Mesothelial cell of epicardium (in vitro differentiated cells): Measurements from ENCODE around the gene SC5D. TPM values are rescaled to one million over a fixed set of nuclear protein-coding genes. Genes with fewer than 3 reads are reported as not detected.

ENCODE experiments used
- DNase-seq, 2 experiments: peaks; one replicate each; pipeline ENCODE4 v3.0.0; 2021; ENCODE audit warnings: low spot score in 2 of 2; ENCODE audit not compliant: unreplicated experiment in 2 of 2
- H3K27ac Mint-ChIP-seq: 2 replicates; pipeline ENCODE4 v1.8.0; 2021; ENCODE audit warnings: mixed read lengths
- H3K27me3 Mint-ChIP-seq: 2 replicates; pipeline ENCODE4 v1.8.0; 2021; ENCODE audit warnings: low read depth, mixed read lengths
- H3K36me3 Mint-ChIP-seq: 2 replicates; pipeline ENCODE4 v1.8.0; 2021; ENCODE audit warnings: mixed read lengths
- H3K4me1 Mint-ChIP-seq: 2 replicates; pipeline ENCODE4 v1.8.0; 2021; ENCODE audit warnings: mixed read lengths
- H3K4me3 Mint-ChIP-seq: 2 replicates; pipeline ENCODE4 v1.8.0; 2021; ENCODE audit warnings: mild to moderate bottlenecking, moderate library complexity, mixed read lengths
- H3K9me3 Mint-ChIP-seq: 2 replicates; pipeline ENCODE4 v1.8.0; 2021; ENCODE audit warnings: mixed read lengths
- total RNA-seq: library from RNA; stranded (reverse); gene quantifications from 3 replicates; pipeline ENCODE4 v1.2.1, GENCODE V29; 2021
- TF ChIP-seq, protein P1 (sequence below): fragments of 200-600 bp; sonication (generic); IDR thresholded peaks from one replicate; pipeline ENCODE4 v1.5.0; 2021; ENCODE audit warnings: antibody characterized with exemption; ENCODE audit not compliant: unreplicated experiment

The SC5D gene
- total RNA-seq, 1 donor from 2014 or later, result 54.1 TPM

DNA sequence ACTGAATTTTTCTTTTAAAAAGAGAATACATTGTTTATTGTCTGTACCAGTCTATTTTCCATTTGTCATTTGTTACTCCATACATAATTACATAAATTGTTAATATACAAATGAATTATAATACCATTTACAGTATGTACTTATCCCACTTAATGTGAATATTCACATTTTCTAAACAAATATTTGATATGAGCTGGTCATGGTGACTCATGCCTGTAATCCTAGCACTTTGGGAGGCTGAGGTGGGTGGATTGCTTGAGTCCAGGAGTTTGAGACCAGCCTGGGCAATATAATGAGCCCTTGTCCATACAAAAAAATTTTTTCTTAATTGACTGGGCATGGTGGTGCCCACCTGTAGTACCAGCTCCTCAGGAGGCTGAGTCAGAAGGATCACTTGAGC lies 6.8 kb downstream of the SC5D start:
- H3K4me1 Mint-ChIP-seq, result peaks cover 22% of the 10 kb centered on the region

DNA sequence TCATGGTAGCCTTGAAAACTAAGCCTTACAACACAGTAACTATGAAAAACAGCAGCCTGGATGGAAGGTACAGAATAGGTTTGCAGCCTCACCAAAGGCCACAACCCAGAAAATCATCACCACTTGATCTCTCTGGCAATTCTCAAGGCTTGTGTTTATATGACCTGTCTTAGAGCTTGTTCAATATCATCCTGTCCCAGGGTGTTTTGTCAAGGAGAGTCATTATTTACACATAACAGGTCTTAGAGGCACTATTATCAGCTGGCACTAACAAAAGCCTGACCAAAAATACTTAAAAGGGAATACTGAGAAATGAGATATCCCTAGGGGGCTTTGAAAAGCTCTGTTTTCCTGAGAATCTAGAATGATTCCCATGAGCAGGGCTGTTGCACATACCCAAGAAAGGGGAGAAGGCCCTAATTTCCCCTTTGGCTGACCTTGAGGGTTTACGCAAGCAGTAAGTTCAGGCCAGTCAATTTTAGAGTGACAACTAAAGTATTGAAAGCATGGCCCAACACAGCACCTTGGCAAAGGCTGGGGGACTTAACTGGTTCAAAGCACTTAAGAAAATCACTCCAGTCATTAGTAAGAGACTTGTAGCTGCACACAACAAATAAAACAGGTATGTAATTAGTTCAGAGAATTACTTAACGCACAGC lies 7.9 kb downstream of the SC5D start:
- TF ChIP-seq, protein P1, sequence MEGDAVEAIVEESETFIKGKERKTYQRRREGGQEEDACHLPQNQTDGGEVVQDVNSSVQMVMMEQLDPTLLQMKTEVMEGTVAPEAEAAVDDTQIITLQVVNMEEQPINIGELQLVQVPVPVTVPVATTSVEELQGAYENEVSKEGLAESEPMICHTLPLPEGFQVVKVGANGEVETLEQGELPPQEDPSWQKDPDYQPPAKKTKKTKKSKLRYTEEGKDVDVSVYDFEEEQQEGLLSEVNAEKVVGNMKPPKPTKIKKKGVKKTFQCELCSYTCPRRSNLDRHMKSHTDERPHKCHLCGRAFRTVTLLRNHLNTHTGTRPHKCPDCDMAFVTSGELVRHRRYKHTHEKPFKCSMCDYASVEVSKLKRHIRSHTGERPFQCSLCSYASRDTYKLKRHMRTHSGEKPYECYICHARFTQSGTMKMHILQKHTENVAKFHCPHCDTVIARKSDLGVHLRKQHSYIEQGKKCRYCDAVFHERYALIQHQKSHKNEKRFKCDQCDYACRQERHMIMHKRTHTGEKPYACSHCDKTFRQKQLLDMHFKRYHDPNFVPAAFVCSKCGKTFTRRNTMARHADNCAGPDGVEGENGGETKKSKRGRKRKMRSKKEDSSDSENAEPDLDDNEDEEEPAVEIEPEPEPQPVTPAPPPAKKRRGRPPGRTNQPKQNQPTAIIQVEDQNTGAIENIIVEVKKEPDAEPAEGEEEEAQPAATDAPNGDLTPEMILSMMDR, result no peak
- Mint-ChIP-seq H3K27ac (peak overlapping the region; percentile 32), H3K4me3 (no peak overlapping the region), H3K36me3 (peaks cover 26% of the 10 kb centered on the region), H3K9me3 (no peaks in the 10 kb centered on the region), H3K4me1 (peaks cover 12% of the 10 kb centered on the region), H3K27me3 (no peaks in the 10 kb centered on the region)
- no peak for DNase-seq

More for the DNA sequence above, 6.8 kb downstream of the SC5D start:
- no peak overlapping the region for H3K27ac Mint-ChIP-seq
- H3K4me3 Mint-ChIP-seq, result no peak overlapping the region
- H3K27me3 Mint-ChIP-seq, result no peaks in the 10 kb centered on the region
- H3K36me3 Mint-ChIP-seq, result peaks cover 18% of the 10 kb centered on the region
- no peaks in the 10 kb centered on the region for H3K9me3 Mint-ChIP-seq
- no peak for DNase-seq
- TF ChIP-seq, protein P1, result no peak

DNA sequence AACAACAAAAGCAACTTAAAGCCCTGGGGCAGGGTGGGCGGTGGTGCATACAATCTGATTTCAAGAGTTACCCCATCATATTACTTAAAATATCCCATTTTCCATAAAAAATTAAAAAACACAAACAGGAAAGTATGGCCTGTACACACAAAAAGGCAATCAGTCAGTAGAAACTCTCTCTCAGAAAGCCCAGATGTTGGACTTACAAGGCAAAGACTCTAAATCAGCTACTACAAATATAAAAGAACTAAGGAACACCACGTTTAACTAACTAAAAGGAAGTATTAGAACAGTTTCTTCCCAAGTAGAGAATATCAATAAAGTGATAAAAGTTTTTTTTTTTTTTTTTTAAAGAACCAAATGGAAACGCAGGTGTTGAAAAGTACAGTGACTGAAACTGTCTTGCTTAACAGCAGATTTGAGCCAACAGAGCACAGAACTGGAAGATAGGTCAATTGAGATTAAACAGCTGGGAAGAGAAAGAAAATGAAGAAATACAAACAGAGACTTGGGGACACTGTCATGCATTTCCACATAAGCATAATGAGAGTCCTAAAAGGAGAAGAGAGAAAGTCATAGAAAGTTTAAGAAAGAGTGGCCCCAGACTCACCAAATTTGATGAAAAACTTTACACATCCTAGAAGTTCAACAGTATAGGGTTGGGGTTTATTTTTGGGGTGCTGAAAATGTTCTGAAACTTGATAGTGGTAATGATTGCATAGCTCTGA lies 8.6 kb downstream of the SC5D start:
- peaks cover 30% of the 10 kb centered on the region for H3K36me3 Mint-ChIP-seq
- H3K9me3 Mint-ChIP-seq, result no peaks in the 10 kb centered on the region
- H3K4me3 Mint-ChIP-seq, result no peak overlapping the region
- peaks cover 5% of the 10 kb centered on the region for H3K4me1 Mint-ChIP-seq
- no peak overlapping the region for H3K27ac Mint-ChIP-seq
- DNase-seq, result no peak
- TF ChIP-seq, protein P1, result no peak
- no peaks in the 10 kb centered on the region for H3K27me3 Mint-ChIP-seq

DNA sequence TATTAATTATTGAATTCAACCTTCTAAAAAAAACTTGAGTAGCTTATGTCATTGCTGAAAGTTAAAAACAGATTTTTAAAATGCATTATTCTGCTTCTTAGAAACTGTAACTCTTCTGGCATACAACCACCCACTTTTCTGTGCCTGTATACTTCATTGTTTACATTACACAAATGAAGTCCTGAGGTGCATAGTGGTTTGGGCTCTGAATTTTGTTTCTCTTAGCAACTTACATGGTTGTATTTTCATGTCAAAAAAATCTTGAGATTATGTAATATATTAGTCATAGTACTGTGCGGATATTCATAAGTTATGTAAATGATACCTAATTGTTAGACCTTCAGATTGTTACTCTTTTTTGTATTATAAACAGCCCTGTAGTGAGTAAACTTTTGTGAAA lies 12.2 kb downstream of the SC5D start:
- TF ChIP-seq, protein P1, result no peak
- H3K4me1 Mint-ChIP-seq, result no peaks in the 10 kb centered on the region

DNA sequence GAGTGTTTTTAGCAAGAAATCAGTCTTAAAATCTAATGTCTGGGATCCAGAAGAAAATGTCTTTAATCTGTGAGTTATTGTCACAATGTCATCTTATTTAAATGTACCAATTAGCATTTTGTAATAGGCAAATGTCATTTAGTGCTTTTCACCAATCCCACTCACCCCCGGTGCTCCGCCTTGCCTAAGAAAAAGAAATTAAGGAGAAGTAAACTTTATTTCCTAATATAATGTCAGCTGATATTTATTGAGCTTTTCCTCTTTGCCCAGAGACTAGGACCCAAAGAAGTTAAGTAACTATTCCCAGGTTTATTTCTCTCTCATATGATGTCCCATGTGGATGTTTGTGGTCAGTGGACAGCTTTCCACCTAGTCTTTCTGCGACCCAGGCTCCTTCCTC lies 16.2 kb downstream of the SC5D start:
- Mint-ChIP-seq H3K36me3 (peaks cover 48% of the 10 kb centered on the region), H3K27me3 (no peaks in the 10 kb centered on the region), H3K4me1 (no peaks in the 10 kb centered on the region), H3K27ac (no peak overlapping the region), H3K9me3 (peaks cover 6% of the 10 kb centered on the region), H3K4me3 (no peak overlapping the region)
- DNase-seq, result no peak
- TF ChIP-seq, protein P1, result no peak

More for the DNA sequence above, 12.2 kb downstream of the SC5D start:
- no peaks in the 10 kb centered on the region for H3K27me3 Mint-ChIP-seq
- no peak for DNase-seq
- H3K4me3 Mint-ChIP-seq, result no peak overlapping the region
- no peak overlapping the region for H3K27ac Mint-ChIP-seq
- H3K36me3 Mint-ChIP-seq, result peaks cover 43% of the 10 kb centered on the region
- peaks cover 1% of the 10 kb centered on the region for H3K9me3 Mint-ChIP-seq
